ENCODE results near the gene RPRD1B.

DNA sequence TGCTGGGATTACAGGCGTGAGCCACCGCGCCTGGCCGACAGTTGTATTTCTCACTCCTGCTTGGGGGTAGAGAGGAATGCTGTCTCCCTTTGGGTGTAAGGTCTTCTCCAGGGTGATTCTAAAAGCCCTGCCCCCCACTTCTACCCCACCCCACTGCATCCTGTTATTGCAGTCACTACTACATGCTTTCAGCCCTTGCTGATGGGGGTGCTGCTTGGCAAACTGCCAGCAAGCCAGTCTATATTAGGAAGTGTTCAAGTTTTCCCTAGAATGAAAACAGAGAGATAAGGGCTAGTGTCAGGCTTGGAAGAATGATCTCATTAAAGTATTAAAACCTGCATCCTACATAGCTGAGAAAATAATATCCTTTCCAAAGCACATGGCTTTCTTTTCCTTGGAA, 31.6 kb upstream of the RPRD1B start:
- TF ChIP-seq, protein P1, sequence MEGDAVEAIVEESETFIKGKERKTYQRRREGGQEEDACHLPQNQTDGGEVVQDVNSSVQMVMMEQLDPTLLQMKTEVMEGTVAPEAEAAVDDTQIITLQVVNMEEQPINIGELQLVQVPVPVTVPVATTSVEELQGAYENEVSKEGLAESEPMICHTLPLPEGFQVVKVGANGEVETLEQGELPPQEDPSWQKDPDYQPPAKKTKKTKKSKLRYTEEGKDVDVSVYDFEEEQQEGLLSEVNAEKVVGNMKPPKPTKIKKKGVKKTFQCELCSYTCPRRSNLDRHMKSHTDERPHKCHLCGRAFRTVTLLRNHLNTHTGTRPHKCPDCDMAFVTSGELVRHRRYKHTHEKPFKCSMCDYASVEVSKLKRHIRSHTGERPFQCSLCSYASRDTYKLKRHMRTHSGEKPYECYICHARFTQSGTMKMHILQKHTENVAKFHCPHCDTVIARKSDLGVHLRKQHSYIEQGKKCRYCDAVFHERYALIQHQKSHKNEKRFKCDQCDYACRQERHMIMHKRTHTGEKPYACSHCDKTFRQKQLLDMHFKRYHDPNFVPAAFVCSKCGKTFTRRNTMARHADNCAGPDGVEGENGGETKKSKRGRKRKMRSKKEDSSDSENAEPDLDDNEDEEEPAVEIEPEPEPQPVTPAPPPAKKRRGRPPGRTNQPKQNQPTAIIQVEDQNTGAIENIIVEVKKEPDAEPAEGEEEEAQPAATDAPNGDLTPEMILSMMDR (IDR thresholded peaks at IDR 0.05; ENCODE audit: low read depth, low read length), result no peak
- no peak for TF ChIP-seq EZH2phosphoT487 (IDR thresholded peaks at IDR 0.05; ENCODE audit: low read depth)

Data from OCI-LY3 (cell line).